IPS-NIHi7 (cell line): ENCODE data around the gene PCSK6.
"Not testable (repeated sequence)": the region's sequence is repeated elsewhere in the genome, so short reads cannot be mapped to it uniquely, and the experiment has no call there.

Experiments used
- DNase-seq: peaks from one replicate; pipeline ENCODE4 v3.0.0; 2012; ENCODE audit warnings: mixed read lengths; ENCODE audit errors: extremely low spot score

Gene PCSK6

GRCh38 chr15:101309436-101310160, 179.9 kb downstream of the PCSK6 start:
- DNase-seq = no peak

DNA sequence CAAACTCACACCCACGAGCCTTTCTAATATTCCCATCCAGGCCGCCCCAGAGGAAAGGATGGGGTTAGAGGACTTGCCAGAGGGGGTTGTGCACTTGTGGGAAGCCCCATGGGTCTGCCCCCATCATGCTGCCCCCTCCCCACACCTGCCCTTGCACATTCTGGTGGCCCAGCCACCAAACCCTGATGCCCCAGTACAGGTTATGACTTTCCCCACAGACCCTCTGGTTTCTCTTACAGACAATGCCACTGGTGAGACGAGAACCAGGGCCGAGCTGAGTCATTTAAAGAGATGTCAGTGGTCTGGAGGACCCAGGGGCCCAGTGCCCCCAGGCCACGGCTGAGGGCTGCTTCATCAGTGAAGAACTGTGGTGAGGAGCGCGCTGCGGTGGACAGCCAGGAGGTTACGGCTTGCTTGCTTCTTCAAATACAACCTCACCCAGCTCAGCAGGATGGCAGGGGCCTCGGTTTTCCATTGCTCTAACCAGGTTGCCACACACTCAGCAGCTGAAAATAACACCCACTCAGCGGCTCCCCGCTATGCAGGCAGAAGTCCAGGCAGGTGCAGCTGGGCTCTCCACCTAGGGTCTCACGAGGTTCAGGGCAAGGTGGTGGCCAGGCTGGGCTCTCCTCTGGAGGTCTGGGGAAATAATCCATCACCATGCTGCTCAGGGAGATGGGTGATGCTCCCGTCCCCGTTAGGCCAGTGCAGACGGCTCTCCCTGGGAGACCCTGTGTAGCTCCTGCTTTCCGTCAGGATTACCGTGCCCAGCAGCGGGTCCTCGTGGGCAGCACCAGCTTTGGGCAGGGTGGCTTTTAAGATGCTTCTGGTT, 180.7 kb downstream of the PCSK6 start:
- no peak for DNase-seq

GRCh38 chr15:101307897-101308603, 181.5 kb downstream of the PCSK6 start:
- no peak for DNase-seq

GRCh38 chr15:101307048-101307896, 182.2 kb downstream of the PCSK6 start:
- no peak for DNase-seq

- DNase-seq = peak; percentile 5
Measured at GRCh38 chr15:101306341-101307047, 183.0 kb downstream of the PCSK6 start.

DNA sequence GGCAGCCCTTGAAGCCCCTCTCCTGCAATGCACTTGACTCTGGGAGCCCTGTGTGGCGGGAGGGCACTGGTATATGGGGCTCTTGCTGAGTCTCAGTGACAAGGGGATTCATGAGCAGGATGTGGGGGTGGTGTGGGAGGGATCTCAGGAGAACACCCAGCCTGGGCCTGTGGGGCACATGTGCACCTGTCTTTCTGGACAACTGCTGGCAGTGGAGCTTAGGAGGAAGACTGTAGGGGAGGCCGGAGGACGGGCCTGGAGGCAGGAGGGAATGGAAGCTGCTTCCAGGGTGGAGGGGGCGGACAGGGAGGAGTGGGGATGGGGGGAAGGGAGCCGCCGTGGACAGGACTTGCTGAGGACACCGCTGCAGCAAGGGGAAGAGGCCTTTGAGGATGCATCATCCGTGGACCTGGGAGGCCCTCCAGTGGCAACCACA, 183.7 kb downstream of the PCSK6 start:
- no peak for DNase-seq

DNA sequence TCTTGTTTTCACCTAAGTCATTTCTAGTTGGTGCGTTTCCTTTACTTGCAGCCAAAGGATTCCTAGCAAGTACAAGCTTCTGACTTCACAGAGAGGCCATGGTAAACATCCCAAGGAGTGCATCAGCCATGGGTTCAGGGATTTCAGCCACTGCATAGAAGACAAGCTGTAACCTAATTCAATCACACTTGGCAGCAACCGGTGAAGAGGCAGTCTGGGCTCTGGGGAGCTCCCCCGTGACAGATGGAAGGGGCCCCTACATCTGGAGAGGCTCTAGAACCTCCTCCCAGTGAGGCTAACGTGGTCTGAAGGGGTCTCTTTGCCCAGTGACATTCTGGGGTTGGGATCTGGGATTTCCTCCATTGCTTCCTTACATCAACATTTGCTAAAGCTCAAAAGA, 186.1 kb downstream of the PCSK6 start:
- peak; percentile 5 for DNase-seq

DNA sequence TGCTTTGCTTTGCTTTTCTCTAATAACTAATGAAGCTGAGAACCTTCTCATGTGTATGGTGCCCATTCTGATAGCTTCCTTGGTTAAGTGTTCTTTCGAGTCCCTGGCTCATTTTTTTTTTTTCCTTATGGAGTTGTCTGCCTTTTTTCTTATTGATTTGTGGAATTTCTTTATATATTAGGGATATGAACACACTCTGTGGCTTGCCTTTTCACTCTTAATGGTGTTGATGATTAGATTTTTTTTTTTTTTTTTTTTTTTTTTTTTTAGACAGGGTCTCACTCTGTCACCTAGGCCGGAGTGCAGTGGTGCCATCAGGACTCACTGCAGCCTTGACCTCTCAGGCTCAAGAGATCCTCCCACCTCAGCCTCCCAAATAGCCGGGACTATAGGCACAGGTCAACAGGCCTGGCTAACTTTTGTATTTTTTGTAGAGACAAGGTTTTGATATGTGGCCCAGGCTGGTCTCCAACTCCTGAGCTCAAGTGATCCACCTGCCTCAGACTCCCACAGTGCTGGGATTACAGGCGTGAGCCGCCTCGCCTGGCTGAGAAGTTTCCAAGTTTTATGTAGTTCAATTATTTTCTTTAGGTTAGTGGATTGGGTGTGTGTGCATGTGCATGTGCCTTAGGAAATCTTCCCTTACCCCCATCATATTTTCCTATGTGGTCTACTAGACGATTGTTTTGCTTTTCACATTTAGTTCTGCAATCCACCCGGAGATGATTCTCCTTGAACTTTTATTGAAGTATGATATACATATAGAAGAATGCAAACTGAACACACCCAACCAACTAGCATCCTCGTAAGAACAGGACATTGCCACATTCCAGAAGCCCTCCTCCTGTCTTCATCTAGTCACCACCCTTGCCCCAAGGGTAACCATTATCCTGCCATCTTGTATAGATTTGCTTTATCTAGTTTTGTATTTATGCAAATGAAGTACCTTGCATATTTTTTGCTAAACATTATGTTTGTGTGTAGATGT, 192.8 kb downstream of the PCSK6 start:
- no peak for DNase-seq

- DNase-seq = peak; percentile 54
Measured at GRCh38 chr15:101295607-101296161, 193.8 kb downstream of the PCSK6 start.

DNA sequence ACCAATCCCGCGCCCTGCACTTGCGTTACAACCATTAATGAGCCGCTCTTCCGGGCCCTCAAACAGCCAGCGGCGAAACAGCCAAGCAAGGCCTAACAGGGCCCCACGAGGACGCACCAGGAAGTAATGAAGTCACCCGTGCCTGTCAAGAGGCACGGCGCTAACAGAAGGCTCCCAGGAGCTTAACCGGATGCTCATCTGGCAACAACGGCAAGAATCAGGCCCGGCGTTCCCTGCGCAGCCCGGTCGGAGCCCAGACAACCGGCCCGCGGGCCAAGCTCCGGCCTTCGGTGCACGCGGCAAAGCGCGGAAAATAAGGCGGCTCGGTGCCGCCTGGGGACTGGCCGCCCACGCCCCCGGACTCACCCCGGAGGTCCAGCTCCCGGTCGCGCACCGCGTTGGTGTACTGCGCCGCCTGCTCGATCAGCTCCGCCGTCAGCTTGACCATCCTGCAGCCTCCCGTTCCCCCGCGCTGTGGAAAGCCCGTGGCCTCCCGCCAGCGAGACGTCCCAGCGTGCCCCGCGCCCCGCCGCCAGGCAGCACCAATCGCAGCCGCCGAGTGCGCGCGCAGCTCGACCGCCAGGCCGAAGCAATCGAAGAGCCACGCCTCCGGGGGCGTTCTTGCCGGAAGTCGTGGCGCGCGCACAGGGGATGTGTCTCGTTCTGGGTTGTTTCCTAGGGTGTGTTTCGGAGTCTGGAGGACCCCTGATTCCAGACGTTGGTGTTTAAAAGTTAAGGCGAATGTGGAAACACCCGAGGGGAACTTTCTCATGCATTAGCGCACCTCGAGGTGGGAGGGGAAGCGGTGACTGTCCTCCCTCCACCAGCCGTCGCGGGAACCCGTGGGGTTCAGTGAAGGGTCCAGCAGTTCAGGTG, 194.5 kb downstream of the PCSK6 start, which contains the start of gene SNRPA1:
Gene SNRPA1, minus strand, starts transcription at position 518 of the 876 bp plus-strand sequence. Its CDS starts 70 bp downstream, at position 448.
- DNase-seq = peak; percentile 99

- no peak for DNase-seq
Measured at GRCh38 chr15:101293122-101293521, 196.4 kb downstream of the PCSK6 start.

- no peak for DNase-seq
Measured at GRCh38 chr15:101288905-101289513, 200.5 kb downstream of the PCSK6 start.

DNA sequence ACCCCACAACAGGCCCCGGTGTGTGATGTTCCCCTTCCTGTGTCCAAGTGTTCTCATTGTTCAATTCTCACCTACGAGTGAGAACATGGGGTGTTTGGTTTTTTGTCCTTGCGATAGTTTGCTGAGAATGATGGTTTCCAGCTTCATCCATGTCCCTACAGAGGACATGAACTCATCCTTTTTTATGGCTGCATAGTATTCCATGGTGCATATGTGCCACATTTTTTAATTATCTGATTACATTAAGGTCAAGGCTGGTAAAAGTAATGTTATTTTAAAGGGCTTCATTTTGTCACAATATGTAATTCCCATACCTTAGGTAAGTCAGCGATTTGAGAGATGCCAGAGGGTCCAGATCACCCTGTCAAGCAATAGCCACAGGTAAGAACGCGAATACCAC, 202.2 kb downstream of the PCSK6 start:
- DNase-seq = not testable (repeated sequence)

DNA sequence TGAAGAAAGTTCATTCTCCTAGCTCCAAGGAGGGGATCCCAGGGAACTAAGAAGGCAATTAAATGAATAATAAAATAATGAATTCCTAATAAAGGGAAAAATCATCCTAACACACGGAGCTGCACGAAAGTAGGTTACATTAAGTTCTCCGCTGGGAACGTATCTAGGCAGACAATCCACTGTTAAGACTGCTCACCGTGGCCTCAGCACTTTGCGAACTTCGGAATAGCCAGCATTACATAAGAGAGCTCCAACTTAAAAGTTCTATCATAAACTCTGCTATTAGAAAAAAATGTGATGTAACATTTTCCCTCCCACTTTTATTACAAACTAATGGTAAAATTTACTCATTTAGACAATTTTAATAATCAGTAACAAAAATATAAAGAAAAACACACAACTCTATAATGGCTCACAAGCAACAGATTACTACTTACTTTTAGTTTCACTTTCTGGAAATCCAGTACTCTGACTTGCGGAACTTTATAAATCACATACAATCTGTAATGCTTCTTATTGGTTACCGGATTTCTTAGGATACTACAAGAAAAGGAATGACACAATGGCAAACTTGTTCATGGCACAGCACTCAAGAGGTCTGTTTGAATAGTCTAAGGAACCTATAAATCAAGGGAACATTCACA, 202.9 kb downstream of the PCSK6 start:
- DNase-seq = no peak

GRCh38 chr15:101283931-101284330, 205.6 kb downstream of the PCSK6 start:
- no peak for DNase-seq

DNA sequence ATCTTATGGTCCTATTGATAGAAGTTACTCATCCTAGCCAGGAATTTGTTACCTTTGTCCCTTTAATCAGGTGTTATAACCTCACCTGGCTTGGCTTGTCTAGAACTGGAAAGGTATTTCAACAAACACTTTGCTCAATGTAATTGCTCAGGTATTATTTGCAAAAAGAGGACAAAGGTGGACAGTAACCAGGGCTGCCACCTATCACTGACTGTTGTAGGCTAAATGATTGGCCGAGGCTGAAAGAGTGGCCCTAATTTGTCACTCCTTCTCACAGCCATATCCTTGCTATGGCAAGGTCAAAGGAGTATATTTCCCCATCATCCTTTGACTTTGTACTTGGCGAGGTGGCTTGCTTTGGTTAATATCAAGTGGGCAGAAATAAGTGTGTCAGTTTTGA, 209.5 kb downstream of the PCSK6 start:
- DNase-seq = no peak

- DNase-seq = no peak
Measured at GRCh38 chr15:101277943-101278564, 211.5 kb downstream of the PCSK6 start.
